HCT116 (cell line): ENCODE measurements around the gene ITFG1. TPM values are rescaled to one million over a fixed set of nuclear protein-coding genes. Genes with fewer than 3 reads are reported as not detected.

Experiments used
- ATAC-seq: fragments of 200-7000 bp; cut with Tn5 transposase; 2 replicates; pipeline ENCODE4 v1.9.1; 2020; ENCODE audit warnings: mild to moderate bottlenecking, moderate library complexity
- BruUV-seq: library from RNA; stranded (reverse); fragments of 400-500 nt; replicated peaks from 2 replicates; lab custom pipeline; 2021; lab: Mats Ljungman, UMichigan
- CTCF ChIA-PET: fragments of 300-600 bp; sonication (Branson Sonifier 250); formaldehyde crosslinking; loops from one replicate; lab custom pipeline; 2021; ENCODE audit warnings: antibody characterized with exemption; lab: Charles Lee
- POLR2A ChIA-PET: fragments of 300-600, 350-600 bp; sonication (Branson Sonifier 250); formaldehyde crosslinking; loops from one replicate; lab custom pipeline; 2021; ENCODE audit warnings: antibody characterized with exemption; lab: Charles Lee
- RAD21 ChIA-PET, 2 experiments: fragments of 300-600 bp; sonication (Branson Sonifier 250); formaldehyde crosslinking; loops; one replicate each; lab custom pipeline; 2023; ENCODE audit warnings: low total read pairs in 2 of 2; ENCODE audit not compliant: uncharacterized antibody in 2 of 2, unreplicated experiment in 2 of 2, low non-redundant PET in 1 of 2; lab: Charles Lee
- DNase-seq: peaks from one replicate; pipeline ENCODE4 v3.0.0-alpha.2; 2010; ENCODE audit warnings: low read depth, low spot score
- H2AFZ ChIP-seq: fragments of 200-600 bp; shearing (Covaris generic), sonication (generic); 2 replicates; pipeline ENCODE4 v1.6.1; 2017; ENCODE audit warnings: low read depth, mixed run types, mixed read lengths, antibody characterized with exemption, low read length; ENCODE audit not compliant: poor library complexity, severe bottlenecking
- H3K27ac ChIP-seq: 2 replicates; pipeline ENCODE4 v1.5.1; 2012; ENCODE audit warnings: low read depth, low read length
- H3K27me3 ChIP-seq: fragments of 200-600 bp; sonication (generic); 2 replicates; pipeline ENCODE4 v1.6.1; 2016; ENCODE audit warnings: mixed run types, low read length, mixed read lengths; ENCODE audit not compliant: insufficient read depth
- H3K36me3 ChIP-seq, 2 experiments: fragments of 200-500 bp in 1 of 2; fragments of 200-600 bp in 1 of 2; sonication (Bioruptor generic) in 1 of 2; sonication (generic) in 1 of 2; 2 replicates each; pipeline versions ENCODE4 v1.5.1 to v1.6.1; 2014 to 2016; ENCODE audit warnings: low read length in 2 of 2, inconsistent platforms in 1 of 2, mixed read lengths in 1 of 2, mixed run types in 1 of 2; ENCODE audit not compliant: insufficient read depth in 2 of 2, control insufficient read depth in 1 of 2
- H3K4me1 ChIP-seq, 2 experiments: fragments of 200-600 bp in 1 of 2; sonication (generic) in 1 of 2; 2 replicates each; pipeline versions ENCODE4 v1.5.1 to v1.6.1; 2012 to 2017; ENCODE audit warnings: low read length in 2 of 2, inconsistent platforms in 1 of 2, mild to moderate bottlenecking in 1 of 2, mixed read lengths in 1 of 2, mixed run types in 1 of 2, moderate library complexity in 1 of 2; ENCODE audit not compliant: insufficient read depth in 2 of 2, control insufficient read depth in 1 of 2
- H3K4me2 ChIP-seq: fragments of 200-600 bp; sonication (generic); 2 replicates; pipeline ENCODE4 v1.6.1; 2017; ENCODE audit warnings: mixed run types, low read length, mixed read lengths
- H3K4me3 ChIP-seq, 2 experiments: fragments of 200-600 bp in 1 of 2; sonication (generic) in 1 of 2; replicated peaks in 1 of 2; 2 replicates each; pipeline ENCODE4 v1.5.1; 2011 to 2016; ENCODE audit warnings: low read length in 2 of 2, control low read depth in 1 of 2, low read depth in 1 of 2, mild to moderate bottlenecking in 1 of 2, mixed read lengths in 1 of 2, mixed run types in 1 of 2
- H3K79me2 ChIP-seq: fragments of 200-600 bp; sonication (generic); 2 replicates; pipeline ENCODE4 v1.6.1; 2017; ENCODE audit warnings: mild to moderate bottlenecking, mixed run types, low read length, moderate library complexity, mixed read lengths; ENCODE audit not compliant: insufficient read depth
- H3K9ac ChIP-seq: fragments of 200-600 bp; sonication (generic); 2 replicates; pipeline ENCODE4 v1.6.1; 2016; ENCODE audit warnings: low read length, mixed read lengths
- H3K9me2 ChIP-seq: fragments of 200-600 bp; sonication (generic), shearing (Covaris generic); 2 replicates; pipeline ENCODE4 v1.6.1; 2017; ENCODE audit warnings: mixed run types, mild to moderate bottlenecking, moderate library complexity; ENCODE audit not compliant: insufficient read depth
- H3K9me3 ChIP-seq, 2 experiments: fragments of 200-500 bp in 1 of 2; fragments of 200-600 bp in 1 of 2; sonication (Bioruptor generic) in 1 of 2; sonication (generic) in 1 of 2; 2 replicates each; pipeline ENCODE4 v1.6.1; 2014 to 2017; ENCODE audit warnings: low read length in 2 of 2, mixed read lengths in 2 of 2, inconsistent platforms in 1 of 2, low read depth in 1 of 2, mild to moderate bottlenecking in 1 of 2, mixed run types in 1 of 2, moderate library complexity in 1 of 2; ENCODE audit not compliant: control insufficient read depth in 1 of 2, insufficient read depth in 1 of 2
- H4K20me1 ChIP-seq: fragments of 200-600 bp; sonication (generic), shearing (Covaris generic); 2 replicates; pipeline ENCODE4 v1.6.1; 2017; ENCODE audit warnings: mixed run types, mild to moderate bottlenecking, moderate library complexity; ENCODE audit not compliant: insufficient read depth
- EGR1 ChIP-seq: IDR thresholded peaks from 2 replicates; pipeline ENCODE4 v1.6.1; 2012; ENCODE audit warnings: low read depth
- ELF1 ChIP-seq: IDR thresholded peaks from 2 replicates; pipeline ENCODE4 v1.6.1; 2012; ENCODE audit warnings: low read depth, borderline replicate concordance
- EZH2 ChIP-seq: fragments of 200-600 bp; sonication (generic); IDR thresholded peaks from 2 replicates; pipeline ENCODE4 v1.6.1; 2017; ENCODE audit warnings: antibody characterized with exemption, mixed run types
- EZH2phosphoT487 ChIP-seq: fragments of 200-600 bp; IDR thresholded peaks from 2 replicates; pipeline ENCODE4 v1.6.1; 2018; ENCODE audit warnings: antibody characterized with exemption, borderline replicate concordance
- JUND ChIP-seq: IDR thresholded peaks from 2 replicates; pipeline ENCODE4 v1.6.1; 2012
- MAX ChIP-seq: IDR thresholded peaks from 2 replicates; pipeline ENCODE4 v1.6.1; 2012
- POLR2A ChIP-seq: IDR thresholded peaks from 2 replicates; pipeline ENCODE4 v1.7.0; 2011; ENCODE audit warnings: borderline replicate concordance; ENCODE audit not compliant: insufficient read depth, insufficient read length; ENCODE audit errors: extremely low read depth
- POLR2AphosphoS5 ChIP-seq: IDR thresholded peaks from 2 replicates; pipeline ENCODE4 v1.6.1; 2011; ENCODE audit warnings: mild to moderate bottlenecking, low read depth, low read length, moderate library complexity
- RAD21 ChIP-seq: IDR thresholded peaks from 2 replicates; pipeline ENCODE4 v1.6.1; 2012; ENCODE audit warnings: low read depth, mild to moderate bottlenecking
- SIN3A ChIP-seq: IDR thresholded peaks from 2 replicates; pipeline ENCODE4 v1.6.1; 2012; ENCODE audit warnings: low read depth
- SP1 ChIP-seq: IDR thresholded peaks from 2 replicates; pipeline ENCODE4 v1.6.1; 2012; ENCODE audit warnings: low read depth
- SRF ChIP-seq: IDR thresholded peaks from 2 replicates; pipeline ENCODE4 v1.6.1; 2012; ENCODE audit warnings: low read depth
- YY1 ChIP-seq: IDR thresholded peaks from 2 replicates; pipeline ENCODE4 v1.6.1; 2011; ENCODE audit warnings: low read length, low read depth, moderate library complexity, mild to moderate bottlenecking; ENCODE audit not compliant: insufficient replicate concordance; ENCODE audit errors: extremely low read depth
- ZFX ChIP-seq: fragments of 450-650 bp; IDR thresholded peaks from 2 replicates; pipeline ENCODE4 v1.6.1; 2017
- ZNF274 ChIP-seq: fragments of 200-500 bp; sonication (Bioruptor generic); IDR thresholded peaks from 2 replicates; pipeline ENCODE4 v1.6.1; 2014; ENCODE audit warnings: mild to moderate bottlenecking, low read depth, low read length, inconsistent platforms
- intact Hi-C: fragments of 100-400 bp; cut with micrococcal nuclease; formaldehyde crosslinking; loops from 2 replicates; pipeline ENCODE4 v1.10.0; 2022
- total RNA-seq: library from RNA; stranded (reverse); gene quantifications from one replicate; pipeline ENCODE4 v1.2.1, GENCODE V29; 2021; ENCODE audit not compliant: unreplicated experiment
- TF ChIP-seq, protein P1 (sequence below): IDR thresholded peaks from 2 replicates; pipeline ENCODE4 v1.6.1; 2012; ENCODE audit warnings: low read depth

ITFG1 gene
- total RNA-seq, 1 experiment from 2014 or later: 24.9 TPM

- no peaks in the 10 kb centered on the region for H3K9me3 ChIP-seq
- H3K36me3 ChIP-seq: no peaks in the 10 kb centered on the region
- POLR2A ChIA-PET: no interaction called here
- no peak overlapping the region for H3K4me3 ChIP-seq
- no peaks in the 10 kb centered on the region for H4K20me1 ChIP-seq
- peaks cover 39% of the 10 kb centered on the region for H3K79me2 ChIP-seq
- no peaks in the 10 kb centered on the region for H3K9me2 ChIP-seq
- RAD21 ChIA-PET: no interaction called here
- no peak overlapping the region for H3K9ac ChIP-seq
- ATAC-seq (no peak), DNase-seq (no peak)
- H3K4me1 ChIP-seq: peaks cover 6 to 13% of the 10 kb centered on the region in 2 experiments; a peak in 3 of 4 replicates
- CTCF ChIA-PET: no interaction called here
- H3K27me3 ChIP-seq: no peaks in the 10 kb centered on the region
- no peak for TF ChIP-seq ZNF274
- no peak for TF ChIP-seq YY1
- TF ChIP-seq SP1: no peak
- TF ChIP-seq EZH2: no peak
- TF ChIP-seq SRF: no peak
- no peak for TF ChIP-seq ZFX
- TF ChIP-seq, protein P1, sequence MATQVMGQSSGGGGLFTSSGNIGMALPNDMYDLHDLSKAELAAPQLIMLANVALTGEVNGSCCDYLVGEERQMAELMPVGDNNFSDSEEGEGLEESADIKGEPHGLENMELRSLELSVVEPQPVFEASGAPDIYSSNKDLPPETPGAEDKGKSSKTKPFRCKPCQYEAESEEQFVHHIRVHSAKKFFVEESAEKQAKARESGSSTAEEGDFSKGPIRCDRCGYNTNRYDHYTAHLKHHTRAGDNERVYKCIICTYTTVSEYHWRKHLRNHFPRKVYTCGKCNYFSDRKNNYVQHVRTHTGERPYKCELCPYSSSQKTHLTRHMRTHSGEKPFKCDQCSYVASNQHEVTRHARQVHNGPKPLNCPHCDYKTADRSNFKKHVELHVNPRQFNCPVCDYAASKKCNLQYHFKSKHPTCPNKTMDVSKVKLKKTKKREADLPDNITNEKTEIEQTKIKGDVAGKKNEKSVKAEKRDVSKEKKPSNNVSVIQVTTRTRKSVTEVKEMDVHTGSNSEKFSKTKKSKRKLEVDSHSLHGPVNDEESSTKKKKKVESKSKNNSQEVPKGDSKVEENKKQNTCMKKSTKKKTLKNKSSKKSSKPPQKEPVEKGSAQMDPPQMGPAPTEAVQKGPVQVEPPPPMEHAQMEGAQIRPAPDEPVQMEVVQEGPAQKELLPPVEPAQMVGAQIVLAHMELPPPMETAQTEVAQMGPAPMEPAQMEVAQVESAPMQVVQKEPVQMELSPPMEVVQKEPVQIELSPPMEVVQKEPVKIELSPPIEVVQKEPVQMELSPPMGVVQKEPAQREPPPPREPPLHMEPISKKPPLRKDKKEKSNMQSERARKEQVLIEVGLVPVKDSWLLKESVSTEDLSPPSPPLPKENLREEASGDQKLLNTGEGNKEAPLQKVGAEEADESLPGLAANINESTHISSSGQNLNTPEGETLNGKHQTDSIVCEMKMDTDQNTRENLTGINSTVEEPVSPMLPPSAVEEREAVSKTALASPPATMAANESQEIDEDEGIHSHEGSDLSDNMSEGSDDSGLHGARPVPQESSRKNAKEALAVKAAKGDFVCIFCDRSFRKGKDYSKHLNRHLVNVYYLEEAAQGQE: no peak
- no peak for TF ChIP-seq EZH2phosphoT487
- TF ChIP-seq POLR2A: no peak
- TF ChIP-seq JUND: no peak
- TF ChIP-seq POLR2AphosphoS5: no peak
- no peak for TF ChIP-seq SIN3A
- TF ChIP-seq EGR1: no peak
- TF ChIP-seq RAD21: no peak
- no peak for TF ChIP-seq ELF1
- TF ChIP-seq MAX: no peak
- H3K27ac ChIP-seq: no peak overlapping the region
- no TSS peak for BruUV-seq
- H3K4me2 ChIP-seq: no peak overlapping the region
- H2AFZ ChIP-seq: no peak overlapping the region
- intact Hi-C loops: no loop called here
Measured at GRCh38 chr16:47463771-47464624, 3.1 kb upstream of the ITFG1 start.
